Kidney capillary endothelial cell (primary cell): Measurements from ENCODE around the gene ANXA6.
A peak's percentile ranks its signal among the peaks of the same experiment; 100 is the strongest.

Source experiments
- DNase-seq: peaks from one replicate; pipeline ENCODE4 v3.0.0-alpha.2; 2018; ENCODE audit warnings: low spot score

ANXA6 gene

DNA sequence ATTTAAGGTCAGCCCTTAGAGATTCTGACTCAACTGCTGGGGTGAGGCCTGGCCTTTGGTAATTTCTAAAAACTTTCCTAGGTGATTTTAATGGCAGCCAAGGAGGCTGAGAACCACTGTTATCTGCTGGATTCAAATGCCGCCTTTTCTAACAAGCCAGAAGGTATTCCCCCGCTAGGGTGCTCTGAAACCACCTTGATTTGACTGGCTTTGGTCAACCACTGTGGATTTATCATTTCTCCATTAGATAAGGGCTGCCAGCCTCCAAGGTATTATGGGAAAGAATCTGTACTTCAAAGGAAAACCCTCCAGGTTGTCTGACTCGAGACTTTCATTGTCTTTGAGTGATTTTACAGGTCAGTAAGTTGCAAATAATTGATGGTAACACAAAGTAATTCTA lies 4.3 kb downstream of the ANXA6 start:
- DNase-seq: no peak

DNA sequence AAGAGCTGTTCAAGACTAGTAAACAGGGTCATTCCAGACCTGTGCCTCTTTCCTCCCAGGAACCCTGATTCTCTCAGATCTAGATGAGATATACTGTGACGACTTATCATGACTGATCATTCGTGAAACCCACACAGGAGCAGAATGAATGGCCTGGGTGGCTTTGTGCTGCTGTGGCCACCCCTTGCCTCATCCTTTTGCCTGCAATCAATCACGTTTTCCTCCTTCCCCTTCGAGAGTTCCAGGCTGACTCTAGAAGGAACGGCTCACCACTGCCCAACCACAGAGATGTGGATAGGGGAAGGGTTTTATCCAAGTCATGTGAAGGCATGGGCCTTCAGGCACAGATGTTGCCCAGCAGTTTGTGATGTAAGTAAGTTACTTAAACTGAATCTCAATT lies 5.8 kb downstream of the ANXA6 start:
- no peak for DNase-seq

DNA sequence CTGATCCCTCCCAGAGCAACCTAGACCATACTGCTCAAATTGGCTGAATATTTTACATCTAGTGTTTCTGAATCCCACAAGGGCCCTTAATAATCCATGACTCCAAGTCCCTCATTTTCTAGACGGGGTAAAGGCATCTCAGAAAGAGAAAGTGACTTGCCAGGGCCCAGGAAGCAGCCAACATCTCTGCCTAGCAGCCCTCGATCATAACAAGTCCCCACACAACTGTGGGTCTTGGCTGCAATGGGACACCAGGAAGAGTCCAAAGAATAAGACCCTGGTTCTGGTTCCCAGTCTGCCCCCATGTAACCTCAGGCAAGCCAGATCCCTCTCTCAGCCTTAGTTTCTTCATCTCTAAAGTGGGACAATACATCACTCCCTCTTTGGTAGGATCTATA lies 6.3 kb downstream of the ANXA6 start:
- no peak for DNase-seq

DNA sequence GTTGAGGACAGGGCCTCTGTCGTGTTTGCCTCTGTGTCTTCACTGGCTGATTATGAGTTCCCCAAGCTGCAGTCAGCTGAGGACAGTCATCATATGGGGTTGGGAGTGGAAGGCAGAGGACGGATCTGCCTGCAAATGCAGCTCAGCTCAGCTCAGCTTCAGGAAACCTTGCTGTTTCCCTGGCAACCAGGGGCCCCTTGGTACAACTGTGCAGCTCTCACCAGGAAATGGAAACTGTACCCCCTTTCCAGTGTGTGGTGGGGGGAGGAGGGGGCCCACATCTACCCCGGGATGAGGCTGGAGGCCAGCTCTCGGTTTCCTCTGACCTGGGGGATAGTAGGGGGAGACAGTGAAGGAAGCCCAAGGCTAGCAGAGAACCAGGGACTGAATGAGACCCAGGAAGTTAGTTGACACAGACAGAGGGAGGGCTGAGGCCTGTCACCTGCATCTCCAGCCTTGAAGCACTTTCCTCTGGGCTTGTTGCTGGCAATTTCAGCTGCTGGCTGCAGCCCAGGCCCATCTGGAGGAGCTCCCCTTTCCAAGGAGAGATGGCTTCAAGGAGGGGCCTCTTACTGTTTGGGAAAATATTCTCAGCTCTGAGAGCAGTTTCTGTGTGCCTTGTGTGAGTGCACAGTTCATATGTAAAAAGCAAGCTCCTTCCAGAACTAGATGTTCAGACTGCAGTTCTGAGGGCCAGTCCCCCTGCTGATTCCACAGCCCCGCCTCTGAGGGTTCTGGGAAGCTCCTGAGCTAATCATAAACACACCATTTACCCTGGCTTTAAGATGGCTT lies 6.9 kb downstream of the ANXA6 start:
- DNase-seq: peak; percentile 26

DNA sequence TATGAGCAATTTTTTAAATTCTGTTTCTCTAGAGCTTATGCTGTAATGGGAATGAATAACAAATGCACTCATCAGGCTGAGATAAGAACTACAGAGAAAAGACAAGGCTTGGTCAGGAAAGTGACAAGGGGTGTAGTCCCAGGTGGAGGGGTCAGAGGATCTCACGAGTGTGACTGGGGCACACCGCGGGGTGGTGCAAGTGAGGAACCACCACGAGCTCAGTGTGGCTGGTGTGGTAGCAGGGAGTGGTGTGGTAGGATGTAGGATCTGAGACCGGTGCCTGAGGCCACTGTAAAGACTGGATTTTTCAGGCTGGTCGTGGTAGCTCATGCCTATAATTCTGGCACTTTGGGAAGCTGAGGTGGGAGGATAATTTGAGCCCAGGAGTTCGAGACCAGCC lies 9.0 kb downstream of the ANXA6 start:
- no peak for DNase-seq

DNA sequence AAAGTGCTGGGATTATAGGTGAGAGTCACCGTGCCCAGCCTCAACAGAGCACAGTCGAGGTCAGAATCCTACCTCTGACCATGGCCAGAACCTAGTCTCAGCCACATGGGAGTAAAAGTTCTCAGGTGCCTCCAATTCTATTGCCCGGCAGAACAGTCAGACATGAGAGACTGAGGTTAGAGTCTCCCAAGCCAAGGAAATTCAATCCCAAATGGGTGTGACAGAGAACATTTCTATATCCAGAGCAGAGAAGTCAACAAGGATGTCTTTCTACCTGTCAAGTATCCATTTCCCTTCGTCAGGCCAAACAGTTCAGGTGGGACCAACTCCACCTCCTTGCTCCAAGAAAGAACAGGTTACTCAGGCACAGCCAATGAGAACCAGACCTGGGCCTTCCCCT lies 10.5 kb downstream of the ANXA6 start:
- DNase-seq: no peak

DNA sequence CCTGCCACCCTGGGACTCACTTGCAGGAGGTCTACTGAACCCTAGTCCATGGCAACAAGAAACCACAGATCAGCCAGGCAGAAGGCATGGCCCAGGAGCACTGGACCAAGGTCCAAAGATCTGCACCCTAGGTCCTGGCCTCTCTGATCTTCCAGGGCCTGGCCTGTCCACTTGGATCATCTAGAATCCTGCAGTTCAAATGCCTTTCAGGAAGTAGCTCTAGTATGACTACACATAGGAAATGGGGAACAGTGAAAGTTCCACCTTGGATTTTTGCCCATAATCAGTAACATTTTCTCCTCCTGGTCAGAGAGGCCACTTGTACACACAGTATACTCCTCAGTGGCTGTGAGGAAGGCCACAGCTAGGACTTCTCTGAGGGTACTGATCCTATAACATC lies 11.5 kb downstream of the ANXA6 start:
- peak; percentile 21 for DNase-seq

DNA sequence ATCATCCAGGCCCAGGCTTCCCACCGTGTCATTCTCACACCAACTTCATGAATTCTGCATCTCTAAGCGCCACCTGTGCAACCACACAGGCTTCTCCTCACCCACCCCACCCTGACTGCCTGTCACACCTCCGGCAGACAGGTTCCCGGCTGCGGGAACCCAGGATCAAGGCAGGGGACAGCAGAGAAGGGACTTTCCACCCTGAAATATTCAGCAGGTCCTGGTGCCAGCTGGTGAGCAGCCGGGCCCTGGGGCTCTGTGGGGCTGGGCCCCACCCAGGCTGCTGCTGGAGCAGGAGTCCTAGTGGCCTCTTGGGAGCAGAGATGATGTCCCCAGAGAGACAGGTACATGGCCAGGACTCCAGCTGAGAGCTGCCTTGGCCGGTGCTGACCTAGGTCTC lies 12.7 kb downstream of the ANXA6 start:
- no peak for DNase-seq

DNA sequence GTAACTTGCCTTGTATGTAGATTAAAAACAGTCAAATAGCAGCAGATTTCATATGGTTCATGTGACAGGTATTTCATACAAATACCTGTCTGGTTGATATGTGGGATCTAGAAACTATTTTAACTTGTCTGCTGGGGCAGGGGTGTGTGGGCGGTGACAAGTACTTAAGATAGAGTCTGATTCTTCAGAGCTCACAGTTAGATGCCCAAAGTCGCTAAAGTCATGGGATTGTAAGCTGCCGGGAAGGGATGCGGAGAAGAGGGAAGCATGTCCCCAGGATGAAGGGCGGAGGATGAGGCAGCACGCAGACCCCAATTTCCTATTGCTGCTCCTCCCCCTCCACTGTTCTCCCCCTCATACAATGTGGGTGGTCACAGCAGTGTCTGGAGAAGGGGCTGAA lies 13.3 kb downstream of the ANXA6 start:
- no peak for DNase-seq

DNA sequence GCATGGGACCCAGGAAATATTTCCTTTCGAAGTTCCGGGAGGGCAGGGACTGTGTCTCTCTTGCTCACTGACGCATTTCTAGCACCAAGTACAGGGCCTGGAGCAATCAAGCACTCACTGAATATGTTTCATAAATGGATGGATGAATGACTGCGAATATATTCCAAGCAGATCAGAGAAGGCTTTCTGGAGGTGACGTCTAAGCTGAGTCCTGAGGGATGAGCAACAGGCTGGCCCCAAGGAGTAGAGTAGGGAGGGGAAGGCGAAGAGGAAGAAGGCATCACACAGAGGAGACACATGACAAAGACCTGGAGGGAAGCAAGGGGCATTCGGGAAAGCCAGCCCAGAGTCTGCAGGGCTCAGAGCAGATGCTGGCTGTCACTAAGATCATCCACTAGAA lies 13.9 kb downstream of the ANXA6 start:
- no peak for DNase-seq

DNA sequence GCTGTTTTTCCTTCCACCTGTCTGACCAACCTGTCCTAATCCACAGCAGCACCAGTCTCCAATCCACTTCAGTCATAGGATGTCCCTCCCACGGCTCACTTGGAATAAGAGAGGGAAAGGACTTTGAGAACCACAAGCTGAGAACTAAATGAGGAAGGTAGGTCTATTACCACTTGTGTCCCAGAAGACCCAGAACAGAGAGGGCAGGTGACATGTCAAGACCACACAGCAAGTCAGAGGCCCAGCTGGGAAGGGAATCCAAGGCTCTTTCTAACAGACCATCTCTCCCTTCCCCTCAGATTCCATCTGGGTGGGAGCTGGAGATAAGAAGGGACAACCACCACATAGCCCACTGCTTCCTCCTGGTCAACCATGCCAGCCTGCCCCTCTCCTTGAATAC lies 14.6 kb downstream of the ANXA6 start:
- DNase-seq: no peak

DNA sequence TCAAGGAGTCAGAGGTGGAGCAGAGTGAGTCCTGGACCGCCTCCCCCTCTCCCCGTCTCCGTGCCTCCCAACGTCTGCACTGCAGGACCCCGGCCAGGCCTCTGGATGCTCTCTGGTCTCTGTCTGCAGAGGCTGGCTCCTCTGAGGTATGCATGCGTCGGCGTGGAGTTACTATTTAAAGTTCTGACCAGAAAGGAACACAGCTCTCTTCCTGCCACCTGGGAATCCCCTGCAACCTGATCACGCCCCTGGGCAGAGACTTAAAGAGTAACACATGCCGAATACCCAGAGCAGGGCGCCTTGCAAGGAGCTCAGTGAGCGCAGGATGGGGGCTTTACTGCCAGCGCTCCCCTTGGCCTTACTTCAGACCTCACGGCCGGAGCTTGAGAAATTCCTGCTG lies 16.0 kb downstream of the ANXA6 start:
- no peak for DNase-seq

DNA sequence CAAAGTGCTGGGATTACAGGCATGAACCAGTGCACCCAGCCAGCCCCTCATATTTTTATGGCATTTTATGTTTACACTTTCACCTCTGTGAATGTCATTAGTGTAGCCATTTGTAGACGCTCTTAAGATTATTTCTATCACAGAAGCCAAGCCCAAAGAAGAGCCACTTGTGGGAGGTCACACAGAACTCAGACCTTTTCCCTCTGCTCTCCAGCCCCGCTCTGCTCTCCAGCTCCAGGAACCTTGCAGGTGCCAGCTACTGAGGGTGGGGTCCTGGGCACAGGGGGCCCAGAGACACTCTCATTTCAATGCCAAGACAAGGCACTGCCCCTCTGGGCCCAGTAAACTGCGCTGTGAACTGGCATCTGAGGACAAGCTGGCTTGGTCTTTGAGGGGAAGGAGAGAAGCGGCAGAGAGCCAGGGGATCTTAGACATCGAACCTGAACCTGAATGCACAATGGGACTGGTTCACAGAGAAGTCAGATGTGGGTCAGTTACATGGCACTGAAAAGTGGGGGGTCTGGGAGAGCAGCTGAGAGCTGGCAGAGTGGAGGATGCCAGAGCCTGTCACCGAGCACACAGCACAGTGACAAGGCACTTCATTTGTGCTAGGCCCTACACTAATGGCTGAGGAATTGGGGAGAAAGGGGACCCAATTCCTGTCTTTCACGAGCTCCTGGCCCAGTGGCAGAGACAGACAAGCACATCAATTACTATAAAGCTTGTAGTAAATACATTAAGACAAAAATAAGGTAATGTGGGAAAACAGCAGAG lies 16.7 kb downstream of the ANXA6 start:
- no peak for DNase-seq

DNA sequence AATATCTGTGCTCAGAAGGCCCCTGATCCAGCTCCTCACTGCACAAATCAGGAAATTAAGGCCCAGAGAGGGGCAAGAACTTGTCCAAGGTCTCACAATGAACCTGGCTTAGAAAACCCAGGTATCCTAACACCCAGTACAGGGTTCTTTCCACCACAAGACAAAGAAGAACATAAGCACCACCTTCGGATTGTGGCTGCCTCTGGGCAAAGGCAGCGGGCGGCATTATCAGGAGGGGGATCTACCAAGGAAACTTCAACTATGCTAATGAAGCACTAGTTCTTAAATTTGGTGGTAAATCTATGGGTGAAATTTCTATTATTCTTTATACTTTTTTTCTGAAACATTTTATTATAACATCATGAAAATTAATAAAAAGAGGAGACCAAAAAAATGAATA lies 17.9 kb downstream of the ANXA6 start:
- no peak for DNase-seq

DNA sequence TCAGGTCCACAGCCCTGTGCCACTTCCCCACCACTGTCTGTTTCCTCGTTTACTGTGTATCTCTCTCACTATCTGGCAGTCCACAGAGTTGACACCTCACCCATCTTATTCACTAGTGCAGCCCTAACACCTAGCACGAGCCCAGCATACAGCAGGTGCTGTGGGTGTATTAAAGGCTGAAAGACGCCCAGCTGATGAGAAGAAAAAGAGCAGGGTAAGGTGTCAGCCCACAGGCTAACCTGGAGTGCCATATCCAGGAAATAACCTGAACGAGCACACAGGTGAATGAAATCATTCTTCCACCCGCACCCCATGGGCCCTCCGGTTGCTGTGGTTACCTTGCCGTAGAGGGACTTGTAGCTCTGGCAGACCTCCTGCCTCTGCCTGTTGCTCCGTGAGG lies 18.6 kb downstream of the ANXA6 start:
- DNase-seq: no peak

DNA sequence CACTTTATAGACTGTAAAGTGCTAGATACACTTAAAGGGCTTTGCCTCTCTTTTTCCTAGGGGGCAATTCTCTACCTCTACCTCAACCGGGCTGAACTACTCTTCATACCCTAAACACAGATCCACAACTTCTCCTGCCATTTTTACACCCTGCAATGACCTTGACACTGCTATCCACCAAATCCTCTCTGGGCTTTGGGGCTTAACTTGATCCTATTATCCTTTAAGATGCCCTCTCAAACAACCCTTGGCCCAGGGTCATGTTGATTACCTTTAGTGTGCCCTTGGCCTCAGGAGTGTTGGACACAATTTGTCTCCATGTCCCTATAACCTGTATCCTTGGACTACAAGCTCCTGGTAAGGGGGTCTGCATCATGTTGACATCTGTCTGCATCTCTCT lies 19.5 kb downstream of the ANXA6 start:
- no peak for DNase-seq

DNA sequence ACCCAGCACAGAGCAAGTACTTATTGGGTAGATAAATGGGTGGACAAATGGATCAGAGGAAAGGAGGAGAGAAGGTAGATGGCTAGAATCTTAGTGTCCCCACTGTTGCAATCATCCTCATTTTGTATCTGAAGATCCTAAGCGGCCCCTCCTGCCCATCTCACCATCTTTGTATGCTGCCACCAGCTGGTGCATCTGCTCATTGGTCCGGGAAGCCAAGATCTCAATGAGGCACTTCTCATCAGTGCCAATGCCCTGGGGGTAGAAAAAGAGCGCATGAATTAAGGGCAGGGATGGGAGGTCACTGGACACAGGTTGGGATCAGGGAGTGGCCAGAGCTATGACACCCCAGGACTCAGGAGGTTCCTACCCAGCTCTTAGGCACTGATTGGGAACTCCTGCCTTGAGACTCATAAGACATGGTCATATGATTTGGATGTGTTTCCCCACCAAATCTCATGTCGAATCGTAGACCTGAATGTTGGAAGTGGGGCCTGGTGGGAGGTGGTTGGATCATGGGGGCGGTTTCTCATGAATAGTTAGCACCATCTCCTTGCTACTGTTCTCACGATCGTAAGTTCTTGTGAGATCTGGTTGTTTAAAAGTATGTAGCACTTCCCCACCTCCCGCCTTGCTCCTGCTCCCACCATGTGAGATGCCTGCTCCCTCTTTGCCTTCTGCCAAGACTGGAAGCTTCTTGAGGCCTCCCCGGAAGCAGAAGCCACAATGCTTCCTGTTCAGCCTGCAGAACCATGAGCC lies 20.3 kb downstream of the ANXA6 start:
- DNase-seq: no peak

DNA sequence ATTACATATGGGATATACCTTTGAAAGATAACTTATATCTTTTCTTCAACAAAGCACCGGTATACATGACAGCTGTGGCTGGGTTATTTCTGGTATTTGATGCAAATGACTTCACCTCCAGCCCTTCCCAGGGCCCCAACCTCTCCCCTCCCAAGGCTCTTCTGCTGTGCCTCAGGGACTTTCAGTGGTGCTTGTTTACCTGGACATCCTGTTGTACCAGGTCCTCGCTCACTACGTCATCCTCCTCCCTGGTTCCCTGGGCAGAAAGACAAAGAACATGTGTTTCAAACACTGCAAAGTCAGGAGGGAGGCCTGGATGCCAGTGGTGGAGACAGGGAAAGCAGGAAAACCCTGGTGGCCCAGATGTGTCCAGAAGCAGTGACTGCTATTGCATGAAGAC lies 23.4 kb downstream of the ANXA6 start:
- no peak for DNase-seq

DNA sequence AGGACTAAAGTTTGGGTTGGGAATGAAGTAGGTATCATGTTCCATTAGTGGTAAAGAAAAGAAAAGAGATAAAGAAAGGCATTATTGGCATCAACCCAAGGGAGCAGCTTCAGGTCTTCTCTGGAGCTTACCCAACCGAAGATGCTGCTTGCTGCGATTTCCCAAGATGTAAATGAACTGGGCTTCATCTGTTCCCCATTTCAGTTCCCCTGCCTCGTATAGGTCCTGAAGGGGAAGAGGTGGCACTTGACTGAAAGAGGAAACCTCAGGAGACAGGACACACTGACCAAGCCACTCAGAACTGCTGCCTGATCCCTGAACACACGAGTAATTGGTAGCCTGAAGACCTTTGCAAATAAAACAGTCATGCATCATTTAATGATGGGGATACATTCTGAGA lies 24.6 kb downstream of the ANXA6 start:
- no peak for DNase-seq

DNA sequence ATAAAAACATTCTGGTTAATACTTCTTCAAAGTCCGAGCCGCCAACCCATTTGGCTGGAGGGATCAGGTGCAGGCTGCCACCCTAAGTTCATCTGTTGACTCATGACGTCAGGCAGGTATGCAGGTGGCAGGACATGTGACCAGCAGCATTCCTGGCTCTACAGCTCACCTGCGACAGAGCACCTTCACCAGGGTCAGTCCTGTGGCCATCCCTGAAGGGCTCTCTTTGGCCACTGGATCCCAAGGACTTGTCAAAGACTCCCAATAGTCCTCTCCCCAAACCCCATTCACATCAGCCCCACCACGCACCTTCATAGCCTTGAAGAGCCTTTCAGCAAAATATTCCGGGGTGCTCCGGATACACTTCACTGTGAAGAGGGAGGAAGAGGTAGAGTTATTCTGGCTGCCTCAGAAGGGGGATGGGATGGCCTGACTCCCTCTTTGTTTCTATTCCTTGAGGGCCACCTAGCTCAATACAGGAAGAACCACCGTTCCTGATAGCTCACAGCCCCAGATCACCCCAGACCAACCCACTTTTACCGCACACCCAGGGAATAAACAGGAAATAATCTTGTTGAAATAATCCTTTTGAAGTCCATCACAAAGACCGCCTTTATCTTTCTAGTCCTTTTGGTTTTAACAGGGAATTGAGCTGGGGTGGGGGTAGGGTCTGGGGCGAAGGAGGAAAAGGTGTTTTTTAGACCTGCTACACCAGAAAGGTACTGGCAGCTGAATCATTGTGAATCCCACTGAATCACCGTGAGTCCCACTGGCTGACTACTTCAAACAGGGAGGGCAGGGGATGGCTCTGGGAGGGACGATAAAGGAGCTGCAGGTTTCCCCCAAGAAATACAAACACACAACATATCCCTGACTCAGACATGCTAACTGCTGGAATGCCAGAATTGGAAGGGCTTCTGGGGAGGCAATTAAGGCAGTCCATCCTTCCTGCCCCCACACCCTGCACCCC lies 26.4 kb downstream of the ANXA6 start:
- no peak for DNase-seq

DNA sequence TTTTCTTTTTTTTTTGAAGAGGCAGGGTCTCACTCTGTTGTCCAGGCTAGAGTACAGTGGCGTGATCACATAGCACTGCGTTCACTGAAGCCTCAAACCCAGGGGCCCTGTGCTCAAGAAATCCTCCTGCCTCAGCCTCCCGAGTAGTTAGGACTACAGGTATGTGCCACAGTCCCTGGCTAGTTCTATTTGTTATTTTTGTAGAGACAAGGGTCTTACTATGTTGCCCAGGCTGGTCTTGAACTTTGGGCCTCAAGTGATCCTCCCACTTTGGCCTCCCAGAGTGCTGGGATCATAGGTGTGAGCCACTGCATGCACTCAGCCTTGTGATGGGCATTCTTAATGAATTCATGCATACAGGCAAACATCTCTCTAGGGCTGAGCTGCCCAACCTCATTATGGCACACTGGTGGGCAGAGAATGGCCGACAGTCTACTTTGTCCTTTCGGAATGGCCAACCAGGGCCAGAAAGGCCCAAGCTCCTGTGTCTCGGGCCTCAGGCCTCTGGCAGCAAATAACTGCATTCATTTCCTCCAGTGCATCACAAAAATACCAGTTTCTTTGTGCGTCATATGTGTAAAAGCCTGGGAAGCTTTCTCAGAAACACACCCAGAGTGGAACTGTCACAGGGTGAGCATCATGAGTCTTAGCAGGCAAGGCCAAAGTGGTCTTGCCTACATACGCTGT lies 27.2 kb downstream of the ANXA6 start:
- no peak for DNase-seq
